NB4 (cell line): ENCODE measurements around the gene USH1C.

Source experiments
- DNase-seq: peaks from one replicate; pipeline ENCODE4 v3.0.0; 2010; ENCODE audit warnings: low read depth
- H3K4me3 ChIP-seq: one replicate; pipeline ENCODE4 v1.5.1; 2011; ENCODE audit warnings: mild to moderate bottlenecking, low read depth, low read length, moderate library complexity
- CTCF ChIP-seq: IDR thresholded peaks from one replicate; pipeline ENCODE4 v1.5.1; 2012; ENCODE audit warnings: low read depth, low read length
- MAX ChIP-seq: IDR thresholded peaks from 2 replicates; pipeline ENCODE4 v1.6.1; 2011; ENCODE audit warnings: low read depth, low read length
- MYC ChIP-seq: IDR thresholded peaks from 2 replicates; pipeline ENCODE4 v1.6.1; 2011; ENCODE audit warnings: low read depth, low read length
- POLR2A ChIP-seq: IDR thresholded peaks from 2 replicates; pipeline ENCODE4 v1.6.1; 2011; ENCODE audit warnings: mild to moderate bottlenecking; ENCODE audit not compliant: insufficient read length; ENCODE audit errors: extremely low read depth

The USH1C gene

GRCh38 chr11:17544181-17544622 lies at the start of gene USH1C:
Gene USH1C (minus strand): TSS chr11:17544416. CDS start chr11:17544307, 109 bp downstream.
- no peak within 1 kb of the TSS for H3K4me3 ChIP-seq
- no peak for DNase-seq
- no peak for TF ChIP-seq MAX
- no peak for TF ChIP-seq POLR2A

- no peak for TF ChIP-seq CTCF
- no peak for TF ChIP-seq MYC
- no peak for TF ChIP-seq MAX
- no peak for TF ChIP-seq POLR2A
- H3K4me3 ChIP-seq = no peak overlapping the region
- DNase-seq = no peak
Measured at GRCh38 chr11:17593466-17594245, 49.4 kb upstream of the USH1C start.

GRCh38 chr11:17591293-17591692 lies 47.1 kb upstream of the USH1C start:
- no peak for DNase-seq
- no peak overlapping the region for H3K4me3 ChIP-seq
- TF ChIP-seq MYC (no peak), CTCF (no peak), POLR2A (no peak), MAX (no peak)

GRCh38 chr11:17590463-17590862 lies 46.2 kb upstream of the USH1C start:
- no peak overlapping the region for H3K4me3 ChIP-seq
- TF ChIP-seq CTCF (no peak), MYC (no peak), POLR2A (no peak), MAX (no peak)
- DNase-seq = no peak

- TF ChIP-seq POLR2A = no peak
- no peak for TF ChIP-seq MAX
- no peak overlapping the region for H3K4me3 ChIP-seq
- DNase-seq = no peak
Measured at GRCh38 chr11:17588721-17589120, 44.5 kb upstream of the USH1C start.

GRCh38 chr11:17588166-17588565 lies 44.0 kb upstream of the USH1C start:
- TF ChIP-seq MYC (no peak), CTCF (no peak), MAX (no peak), POLR2A (no peak)
- DNase-seq = no peak
- no peak overlapping the region for H3K4me3 ChIP-seq
